Thyroid gland (tissue), 4 donors: ENCODE results near the gene TLE4.

Source experiments
- POLR2A ChIP-seq, 2 donors: fragments of 450-650 bp; IDR thresholded peaks; one replicate each; pipeline ENCODE4 v1.6.1; 2017; ENCODE audit warnings: antibody characterized with exemption in 2 of 2, mild to moderate bottlenecking in 2 of 2, moderate library complexity in 1 of 2
- TF ChIP-seq, protein P1 (sequence below), 6 experiments: fragments of 200-600 bp in 3 of 6; fragments of 450-650 bp in 3 of 6; sonication (generic) in 3 of 6; IDR thresholded peaks; one replicate each; pipeline ENCODE4 v1.5.1; 2016 to 2019; ENCODE audit warnings: antibody characterized with exemption in 6 of 6, mild to moderate bottlenecking in 2 of 6, inconsistent platforms in 1 of 6, moderate library complexity in 1 of 6

DNA sequence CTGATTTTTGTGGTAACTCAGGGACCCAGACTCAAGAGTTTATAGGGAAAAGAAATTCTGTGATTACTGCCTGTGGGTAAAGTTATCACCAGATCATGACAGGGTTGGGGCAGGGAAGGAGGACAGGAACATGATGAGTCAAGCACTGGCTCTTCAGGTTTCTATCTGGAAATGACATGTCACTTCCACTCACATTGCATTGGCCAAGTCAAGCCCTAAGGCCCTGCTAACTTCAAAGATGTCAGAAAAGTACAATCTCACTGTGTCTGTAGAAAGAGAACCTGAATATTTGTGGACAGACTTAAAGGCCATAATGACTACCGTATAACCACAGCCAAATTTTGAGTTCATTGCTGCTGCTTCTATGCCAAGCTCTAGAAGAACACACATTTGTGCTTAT lies 187.7 kb downstream of the TLE4 start:
- TF ChIP-seq, protein P1, sequence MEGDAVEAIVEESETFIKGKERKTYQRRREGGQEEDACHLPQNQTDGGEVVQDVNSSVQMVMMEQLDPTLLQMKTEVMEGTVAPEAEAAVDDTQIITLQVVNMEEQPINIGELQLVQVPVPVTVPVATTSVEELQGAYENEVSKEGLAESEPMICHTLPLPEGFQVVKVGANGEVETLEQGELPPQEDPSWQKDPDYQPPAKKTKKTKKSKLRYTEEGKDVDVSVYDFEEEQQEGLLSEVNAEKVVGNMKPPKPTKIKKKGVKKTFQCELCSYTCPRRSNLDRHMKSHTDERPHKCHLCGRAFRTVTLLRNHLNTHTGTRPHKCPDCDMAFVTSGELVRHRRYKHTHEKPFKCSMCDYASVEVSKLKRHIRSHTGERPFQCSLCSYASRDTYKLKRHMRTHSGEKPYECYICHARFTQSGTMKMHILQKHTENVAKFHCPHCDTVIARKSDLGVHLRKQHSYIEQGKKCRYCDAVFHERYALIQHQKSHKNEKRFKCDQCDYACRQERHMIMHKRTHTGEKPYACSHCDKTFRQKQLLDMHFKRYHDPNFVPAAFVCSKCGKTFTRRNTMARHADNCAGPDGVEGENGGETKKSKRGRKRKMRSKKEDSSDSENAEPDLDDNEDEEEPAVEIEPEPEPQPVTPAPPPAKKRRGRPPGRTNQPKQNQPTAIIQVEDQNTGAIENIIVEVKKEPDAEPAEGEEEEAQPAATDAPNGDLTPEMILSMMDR (IDR thresholded peaks at IDR 0.05), result no peak
- TF ChIP-seq POLR2A (IDR thresholded peaks at IDR 0.05), result no peak
